ENCODE data around the gene FAXDC2. TPM values are rescaled to one million over a fixed set of nuclear protein-coding genes. Genes with fewer than 3 reads are reported as not detected.
A peak's percentile ranks its signal among the peaks of the same experiment; 100 is the strongest.

The FAXDC2 gene
- total RNA-seq, 4 donors from 2014 or later: 57.6 to 154 (median 75.8) TPM

- H3K4me3 ChIP-seq: no peak overlapping the region
- no peaks in the 10 kb centered on the region for H3K27me3 ChIP-seq
- 70 to 76% methylated on average over 3 of the region's 3 CpGs for WGBS, 2 donors
- TF ChIP-seq POLR2A (IDR thresholded peaks at IDR 0.05) (no peak), EP300 (IDR thresholded peaks at IDR 0.05) (peak in 1 of 2 donors; percentile 13), CTCF (IDR thresholded peaks at IDR 0.05) (no peak)
- no peak for DNase-seq (ENCODE audit: low spot score in 2 of 2)
- peaks cover 0 to 22% (median 0%) of the 10 kb centered on the region in 4 donors for H3K4me1 ChIP-seq
- peaks cover 2 to 81% (median 16%) of the 10 kb centered on the region in 3 donors for H3K36me3 ChIP-seq
- H3K9me3 ChIP-seq: no peaks in the 10 kb centered on the region
- peak overlapping the region in 1 of 4 donors; percentile 34 for H3K27ac ChIP-seq
These were observed 55.2 kb downstream of the FAXDC2 start for GRCh38 chr5:154795235-154795596.

- H3K36me3 ChIP-seq: peaks cover 2 to 81% (median 12%) of the 10 kb centered on the region in 3 donors
- TF ChIP-seq POLR2A (IDR thresholded peaks at IDR 0.05): no peak
- no peak for TF ChIP-seq CTCF (IDR thresholded peaks at IDR 0.05)
- TF ChIP-seq EP300 (IDR thresholded peaks at IDR 0.05): no peak
These were observed 55.7 kb downstream of the FAXDC2 start for GRCh38 chr5:154794525-154795234.

GRCh38 chr5:154793599-154794524 is 56.5 kb downstream of the FAXDC2 start:
- H3K4me3 ChIP-seq: no peak overlapping the region
- H3K27ac ChIP-seq: no peak overlapping the region
- WGBS, 2 donors: 92 to 93% methylated on average over 22 to 32 of the region's 32 CpGs
- no peaks in the 10 kb centered on the region for H3K27me3 ChIP-seq
- H3K4me1 ChIP-seq: peaks cover 0 to 17% (median 0%) of the 10 kb centered on the region in 4 donors
- no peaks in the 10 kb centered on the region for H3K9me3 ChIP-seq
- TF ChIP-seq POLR2A (IDR thresholded peaks at IDR 0.05) (no peak), EP300 (IDR thresholded peaks at IDR 0.05) (no peak), CTCF (IDR thresholded peaks at IDR 0.05) (no peak)
- no peak for DNase-seq (ENCODE audit: low spot score in 2 of 2)
- H3K36me3 ChIP-seq: peaks cover 2 to 73% (median 8%) of the 10 kb centered on the region in 3 donors

More at GRCh38 chr5:154794525-154795234, 55.7 kb downstream of the FAXDC2 start:
- DNase-seq (ENCODE audit: low spot score in 2 of 2): no peak
- Histone ChIP-seq H3K4me1 (peaks cover 0 to 20% (median 0%) of the 10 kb centered on the region in 4 donors), H3K27ac (peak overlapping the region in 1 of 4 donors; percentile 34), H3K27me3 (no peaks in the 10 kb centered on the region), H3K9me3 (no peaks in the 10 kb centered on the region), H3K4me3 (no peak overlapping the region)
- WGBS, 2 donors: 72% methylated on average over 7 of the region's 7 CpGs

- peaks cover 0 to 35% (median 13%) of the 10 kb centered on the region in 4 donors for H3K4me1 ChIP-seq
- no peak for DNase-seq (ENCODE audit: low spot score in 2 of 2)
- H3K36me3 ChIP-seq: peaks cover 2 to 61% (median 8%) of the 10 kb centered on the region in 3 donors
- H3K9me3 ChIP-seq: no peaks in the 10 kb centered on the region
- H3K27me3 ChIP-seq: no peaks in the 10 kb centered on the region
- no peak overlapping the region for H3K27ac ChIP-seq
- H3K4me3 ChIP-seq: no peak overlapping the region
- WGBS, 2 donors: 89 to 90% methylated on average over 3 of the region's 3 CpGs
- TF ChIP-seq CTCF (IDR thresholded peaks at IDR 0.05) (no peak), POLR2A (IDR thresholded peaks at IDR 0.05) (no peak), EP300 (IDR thresholded peaks at IDR 0.05) (no peak)
These were observed 58.9 kb downstream of the FAXDC2 start for GRCh38 chr5:154791535-154791934.
